Ishikawa (cell line): ENCODE measurements around the gene RNF31.

Experiments
- TCF12 ChIP-seq: IDR thresholded peaks from 2 replicates; pipeline ENCODE4 v1.6.1; 2012; ENCODE audit warnings: low read depth
- YY1 ChIP-seq: IDR thresholded peaks from 2 replicates; pipeline ENCODE4 v1.6.1; 2012; ENCODE audit warnings: low read depth
- TF ChIP-seq, protein P1 (sequence below): IDR thresholded peaks from 2 replicates; pipeline ENCODE4 v1.6.1; 2012

DNA sequence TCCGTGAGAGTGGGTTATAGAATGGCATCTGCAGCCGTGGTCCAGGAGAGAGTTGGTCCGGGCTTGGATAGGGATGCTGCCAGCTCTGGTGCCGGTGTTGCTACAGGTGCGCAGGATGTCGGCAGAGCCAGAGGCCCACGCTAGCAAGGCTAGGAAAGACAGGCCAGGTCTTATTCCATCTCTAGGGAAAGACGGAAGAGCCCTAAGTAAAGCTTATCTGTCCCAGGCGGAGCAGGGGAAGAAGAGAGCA, 11.8 kb upstream of the RNF31 start:
- TF ChIP-seq YY1 (no peak), TCF12 (no peak)
- TF ChIP-seq, protein P1, sequence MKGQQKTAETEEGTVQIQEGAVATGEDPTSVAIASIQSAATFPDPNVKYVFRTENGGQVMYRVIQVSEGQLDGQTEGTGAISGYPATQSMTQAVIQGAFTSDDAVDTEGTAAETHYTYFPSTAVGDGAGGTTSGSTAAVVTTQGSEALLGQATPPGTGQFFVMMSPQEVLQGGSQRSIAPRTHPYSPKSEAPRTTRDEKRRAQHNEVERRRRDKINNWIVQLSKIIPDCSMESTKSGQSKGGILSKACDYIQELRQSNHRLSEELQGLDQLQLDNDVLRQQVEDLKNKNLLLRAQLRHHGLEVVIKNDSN = no peak
